ENCODE measurements around the gene LPA. TPM values are rescaled to one million over a fixed set of nuclear protein-coding genes. Genes with fewer than 3 reads are reported as not detected.
A peak's percentile ranks its signal among the peaks of the same experiment; 100 is the strongest.
"Not testable (repeated sequence)": the region's sequence is repeated elsewhere in the genome, so short reads cannot be mapped to it uniquely, and the experiment has no call there.

LPA gene
- total RNA-seq, 1 donor from 2014 or later = not detected

GRCh38 chr6:160697826-160698225, 33.8 kb upstream of the LPA start:
- Histone ChIP-seq H3K9ac (ENCODE audit: low read length) (no peak overlapping the region), H2AFZ (ENCODE audit: low read depth, low read length) (no peak overlapping the region), H3K79me2 (ENCODE audit: insufficient read depth, low read length) (no peaks in the 10 kb centered on the region), H3K36me3 (ENCODE audit: insufficient read depth, low read length) (no peaks in the 10 kb centered on the region), H3K4me3 (ENCODE audit: insufficient read depth, low read depth, low read length) (no peak overlapping the region), H3K9me3 (ENCODE audit: insufficient read depth, low read depth, low read length) (no peaks in the 10 kb centered on the region), H3K4me2 (ENCODE audit: low read length) (no peak overlapping the region), H3K27ac (ENCODE audit: low read depth, low read length) (no peak overlapping the region), H4K20me1 (ENCODE audit: insufficient read depth, low read length) (no peaks in the 10 kb centered on the region), H3K27me3 (ENCODE audit: insufficient read depth, low read length) (no peaks in the 10 kb centered on the region), H3K4me1 (ENCODE audit: insufficient read depth, low read length) (no peaks in the 10 kb centered on the region)
- H3K4me3 Mint-ChIP-seq (ENCODE audit: unreplicated experiment) = no peak overlapping the region
- TF ChIP-seq EZH2 (IDR thresholded peaks at IDR 0.05; ENCODE audit: insufficient read depth, low read length) (no peak), CTCF (IDR thresholded peaks at IDR 0.05; ENCODE audit: insufficient read depth, low read depth, low read length) (no peak)
- H3K9me3 Mint-ChIP-seq (ENCODE audit: unreplicated experiment) = peaks cover 3% of the 10 kb centered on the region
- peaks cover 5% of the 10 kb centered on the region for H3K27me3 Mint-ChIP-seq (ENCODE audit: low read depth, unreplicated experiment)
- DNase-seq (ENCODE audit: low read depth) = no peak
- no peak for FAIRE-seq
- H3K36me3 Mint-ChIP-seq (ENCODE audit: low read depth, unreplicated experiment) = no peaks in the 10 kb centered on the region
- H3K4me1 Mint-ChIP-seq (ENCODE audit: low read depth, unreplicated experiment) = no peaks in the 10 kb centered on the region
- no peak overlapping the region for H3K27ac Mint-ChIP-seq (ENCODE audit: unreplicated experiment)

- H3K4me3 ChIP-seq (ENCODE audit: insufficient read depth, low read depth, low read length); H3K27ac Mint-ChIP-seq (ENCODE audit: unreplicated experiment); H3K4me1 ChIP-seq (ENCODE audit: insufficient read depth, low read length); DNase-seq (ENCODE audit: low read depth); FAIRE-seq; H3K4me3 Mint-ChIP-seq (ENCODE audit: unreplicated experiment); H3K9me3 Mint-ChIP-seq (ENCODE audit: unreplicated experiment); H3K27me3 ChIP-seq (ENCODE audit: insufficient read depth, low read length); H3K36me3 ChIP-seq (ENCODE audit: insufficient read depth, low read length); H3K4me2 ChIP-seq (ENCODE audit: low read length); H3K27ac ChIP-seq (ENCODE audit: low read depth, low read length); H3K36me3 Mint-ChIP-seq (ENCODE audit: low read depth, unreplicated experiment); H3K9me3 ChIP-seq (ENCODE audit: insufficient read depth, low read depth, low read length); H3K9ac ChIP-seq (ENCODE audit: low read length); H3K79me2 ChIP-seq (ENCODE audit: insufficient read depth, low read length); H4K20me1 ChIP-seq (ENCODE audit: insufficient read depth, low read length); H2AFZ ChIP-seq (ENCODE audit: low read depth, low read length); H3K4me1 Mint-ChIP-seq (ENCODE audit: low read depth, unreplicated experiment); H3K27me3 Mint-ChIP-seq (ENCODE audit: low read depth, unreplicated experiment): not testable (repeated sequence)
Observed at GRCh38 chr6:160696884-160697283, 32.8 kb upstream of the LPA start.

- FAIRE-seq; H3K79me2 ChIP-seq (ENCODE audit: insufficient read depth, low read length); H3K9me3 ChIP-seq (ENCODE audit: insufficient read depth, low read depth, low read length); H3K4me2 ChIP-seq (ENCODE audit: low read length); H3K4me1 ChIP-seq (ENCODE audit: insufficient read depth, low read length); H3K9ac ChIP-seq (ENCODE audit: low read length); H2AFZ ChIP-seq (ENCODE audit: low read depth, low read length); H3K4me3 Mint-ChIP-seq (ENCODE audit: unreplicated experiment); H3K36me3 ChIP-seq (ENCODE audit: insufficient read depth, low read length); H3K9me3 Mint-ChIP-seq (ENCODE audit: unreplicated experiment); H3K27ac ChIP-seq (ENCODE audit: low read depth, low read length); H3K4me1 Mint-ChIP-seq (ENCODE audit: low read depth, unreplicated experiment); H3K4me3 ChIP-seq (ENCODE audit: insufficient read depth, low read depth, low read length); H3K27me3 Mint-ChIP-seq (ENCODE audit: low read depth, unreplicated experiment); H3K36me3 Mint-ChIP-seq (ENCODE audit: low read depth, unreplicated experiment); H4K20me1 ChIP-seq (ENCODE audit: insufficient read depth, low read length); H3K27me3 ChIP-seq (ENCODE audit: insufficient read depth, low read length); H3K27ac Mint-ChIP-seq (ENCODE audit: unreplicated experiment); DNase-seq (ENCODE audit: low read depth): not testable (repeated sequence)
Observed at GRCh38 chr6:160695622-160696021, 31.5 kb upstream of the LPA start.

- not testable (repeated sequence) for H3K27me3 ChIP-seq (ENCODE audit: insufficient read depth, low read length)
Observed at GRCh38 chr6:160695025-160695424, 30.9 kb upstream of the LPA start.

More at GRCh38 chr6:160695025-160695424, 30.9 kb upstream of the LPA start:
- DNase-seq (ENCODE audit: low read depth) = peak; percentile 36
- not testable (repeated sequence) for H3K4me1 ChIP-seq (ENCODE audit: insufficient read depth, low read length); H3K9ac ChIP-seq (ENCODE audit: low read length); H3K4me1 Mint-ChIP-seq (ENCODE audit: low read depth, unreplicated experiment); H3K9me3 ChIP-seq (ENCODE audit: insufficient read depth, low read depth, low read length); H3K36me3 Mint-ChIP-seq (ENCODE audit: low read depth, unreplicated experiment); H3K36me3 ChIP-seq (ENCODE audit: insufficient read depth, low read length); H3K4me3 ChIP-seq (ENCODE audit: insufficient read depth, low read depth, low read length); H3K27ac Mint-ChIP-seq (ENCODE audit: unreplicated experiment); FAIRE-seq; H3K9me3 Mint-ChIP-seq (ENCODE audit: unreplicated experiment); H3K27me3 Mint-ChIP-seq (ENCODE audit: low read depth, unreplicated experiment); H3K4me2 ChIP-seq (ENCODE audit: low read length); H3K4me3 Mint-ChIP-seq (ENCODE audit: unreplicated experiment); H3K79me2 ChIP-seq (ENCODE audit: insufficient read depth, low read length); H4K20me1 ChIP-seq (ENCODE audit: insufficient read depth, low read length); H2AFZ ChIP-seq (ENCODE audit: low read depth, low read length); H3K27ac ChIP-seq (ENCODE audit: low read depth, low read length)

Data from astrocyte (in vitro differentiated cells and primary cell).